Cardiac ventricle fibroblast (primary cell): Measurements from ENCODE around the gene FNDC3A. TPM values are rescaled to one million over a fixed set of nuclear protein-coding genes. Genes with fewer than 3 reads are reported as not detected.

Experiments
- total RNA-seq: library from RNA; depleted of rRNA; stranded (reverse); fragments of >200 nt; gene quantifications from 2 replicates; pipeline ENCODE4 v1.2.3, GENCODE V29; 2015

Gene FNDC3A, protein sequence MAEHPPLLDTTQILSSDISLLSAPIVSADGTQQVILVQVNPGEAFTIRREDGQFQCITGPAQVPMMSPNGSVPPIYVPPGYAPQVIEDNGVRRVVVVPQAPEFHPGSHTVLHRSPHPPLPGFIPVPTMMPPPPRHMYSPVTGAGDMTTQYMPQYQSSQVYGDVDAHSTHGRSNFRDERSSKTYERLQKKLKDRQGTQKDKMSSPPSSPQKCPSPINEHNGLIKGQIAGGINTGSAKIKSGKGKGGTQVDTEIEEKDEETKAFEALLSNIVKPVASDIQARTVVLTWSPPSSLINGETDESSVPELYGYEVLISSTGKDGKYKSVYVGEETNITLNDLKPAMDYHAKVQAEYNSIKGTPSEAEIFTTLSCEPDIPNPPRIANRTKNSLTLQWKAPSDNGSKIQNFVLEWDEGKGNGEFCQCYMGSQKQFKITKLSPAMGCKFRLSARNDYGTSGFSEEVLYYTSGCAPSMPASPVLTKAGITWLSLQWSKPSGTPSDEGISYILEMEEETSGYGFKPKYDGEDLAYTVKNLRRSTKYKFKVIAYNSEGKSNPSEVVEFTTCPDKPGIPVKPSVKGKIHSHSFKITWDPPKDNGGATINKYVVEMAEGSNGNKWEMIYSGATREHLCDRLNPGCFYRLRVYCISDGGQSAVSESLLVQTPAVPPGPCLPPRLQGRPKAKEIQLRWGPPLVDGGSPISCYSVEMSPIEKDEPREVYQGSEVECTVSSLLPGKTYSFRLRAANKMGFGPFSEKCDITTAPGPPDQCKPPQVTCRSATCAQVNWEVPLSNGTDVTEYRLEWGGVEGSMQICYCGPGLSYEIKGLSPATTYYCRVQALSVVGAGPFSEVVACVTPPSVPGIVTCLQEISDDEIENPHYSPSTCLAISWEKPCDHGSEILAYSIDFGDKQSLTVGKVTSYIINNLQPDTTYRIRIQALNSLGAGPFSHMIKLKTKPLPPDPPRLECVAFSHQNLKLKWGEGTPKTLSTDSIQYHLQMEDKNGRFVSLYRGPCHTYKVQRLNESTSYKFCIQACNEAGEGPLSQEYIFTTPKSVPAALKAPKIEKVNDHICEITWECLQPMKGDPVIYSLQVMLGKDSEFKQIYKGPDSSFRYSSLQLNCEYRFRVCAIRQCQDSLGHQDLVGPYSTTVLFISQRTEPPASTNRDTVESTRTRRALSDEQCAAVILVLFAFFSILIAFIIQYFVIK
- 38.4 and 39.1 TPM in 2 replicates for total RNA-seq

DNA sequence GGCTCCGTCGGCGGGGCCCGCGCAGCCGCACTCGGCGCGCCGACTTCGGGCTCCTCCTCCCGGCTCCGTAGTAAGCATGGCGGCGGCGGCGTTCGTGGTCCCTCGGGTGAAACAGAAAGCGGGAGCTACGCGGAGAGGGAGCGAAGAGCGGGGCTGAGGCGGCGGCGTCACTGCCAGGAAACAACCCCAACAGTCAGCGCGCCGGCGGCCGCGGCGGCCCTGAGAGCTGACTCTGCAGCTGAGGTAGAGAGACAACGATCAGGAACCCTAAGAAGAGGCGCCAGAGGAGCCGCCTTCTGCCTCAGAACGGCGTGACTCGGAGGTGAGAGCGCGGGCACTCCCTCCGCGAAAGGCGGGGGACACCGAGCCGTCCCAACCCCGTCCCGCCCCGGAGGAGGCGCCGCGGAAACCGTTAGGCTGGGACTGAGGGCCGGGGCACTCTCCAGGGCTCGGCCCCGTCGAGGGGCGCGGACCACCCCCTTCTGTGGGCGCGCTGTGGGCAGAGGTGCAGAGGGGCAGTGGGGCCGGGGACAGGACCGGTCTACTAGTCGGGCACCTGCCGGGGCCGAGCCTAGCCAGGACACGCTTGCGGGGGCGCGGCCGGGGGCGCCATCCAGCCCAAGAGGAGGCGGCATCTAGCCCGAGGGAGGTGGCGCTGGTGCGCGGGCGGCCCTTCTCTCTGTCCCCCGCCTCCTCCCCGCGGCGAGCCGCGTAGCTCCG is at the start of gene FNDC3A:
Gene FNDC3A, plus strand, starts transcription at position 57 of the 720 bp plus-strand sequence. CDS start 30,279 bp downstream, outside the sequence.

DNA sequence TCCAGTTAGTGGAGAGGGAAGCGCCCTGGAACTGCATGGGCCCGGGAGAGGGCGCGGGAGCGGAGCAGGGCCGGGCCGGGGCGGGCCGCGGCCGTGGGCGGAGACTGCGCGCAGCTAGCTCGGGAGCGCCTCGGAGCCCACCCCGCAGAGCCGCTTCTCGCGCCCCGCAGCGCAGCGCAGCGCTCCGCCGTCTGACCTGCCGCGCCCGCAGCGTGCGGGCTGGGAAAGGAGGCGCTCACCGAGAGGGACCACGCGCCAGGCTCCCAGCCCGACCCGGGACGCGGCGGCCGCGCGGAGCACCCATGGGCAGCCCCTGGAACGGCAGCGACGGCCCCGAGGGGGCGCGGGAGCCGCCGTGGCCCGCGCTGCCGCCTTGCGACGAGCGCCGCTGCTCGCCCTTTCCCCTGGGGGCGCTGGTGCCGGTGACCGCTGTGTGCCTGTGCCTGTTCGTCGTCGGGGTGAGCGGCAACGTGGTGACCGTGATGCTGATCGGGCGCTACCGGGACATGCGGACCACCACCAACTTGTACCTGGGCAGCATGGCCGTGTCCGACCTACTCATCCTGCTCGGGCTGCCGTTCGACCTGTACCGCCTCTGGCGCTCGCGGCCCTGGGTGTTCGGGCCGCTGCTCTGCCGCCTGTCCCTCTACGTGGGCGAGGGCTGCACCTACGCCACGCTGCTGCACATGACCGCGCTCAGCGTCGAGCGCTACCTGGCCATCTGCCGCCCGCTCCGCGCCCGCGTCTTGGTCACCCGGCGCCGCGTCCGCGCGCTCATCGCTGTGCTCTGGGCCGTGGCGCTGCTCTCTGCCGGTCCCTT is 244.5 kb downstream of the FNDC3A start, which contains the start of gene MLNR:
Gene MLNR, plus strand, starts transcription at position 303 of the 820 bp plus-strand sequence. Its CDS starts 0 bp downstream, at position 303.

DNA sequence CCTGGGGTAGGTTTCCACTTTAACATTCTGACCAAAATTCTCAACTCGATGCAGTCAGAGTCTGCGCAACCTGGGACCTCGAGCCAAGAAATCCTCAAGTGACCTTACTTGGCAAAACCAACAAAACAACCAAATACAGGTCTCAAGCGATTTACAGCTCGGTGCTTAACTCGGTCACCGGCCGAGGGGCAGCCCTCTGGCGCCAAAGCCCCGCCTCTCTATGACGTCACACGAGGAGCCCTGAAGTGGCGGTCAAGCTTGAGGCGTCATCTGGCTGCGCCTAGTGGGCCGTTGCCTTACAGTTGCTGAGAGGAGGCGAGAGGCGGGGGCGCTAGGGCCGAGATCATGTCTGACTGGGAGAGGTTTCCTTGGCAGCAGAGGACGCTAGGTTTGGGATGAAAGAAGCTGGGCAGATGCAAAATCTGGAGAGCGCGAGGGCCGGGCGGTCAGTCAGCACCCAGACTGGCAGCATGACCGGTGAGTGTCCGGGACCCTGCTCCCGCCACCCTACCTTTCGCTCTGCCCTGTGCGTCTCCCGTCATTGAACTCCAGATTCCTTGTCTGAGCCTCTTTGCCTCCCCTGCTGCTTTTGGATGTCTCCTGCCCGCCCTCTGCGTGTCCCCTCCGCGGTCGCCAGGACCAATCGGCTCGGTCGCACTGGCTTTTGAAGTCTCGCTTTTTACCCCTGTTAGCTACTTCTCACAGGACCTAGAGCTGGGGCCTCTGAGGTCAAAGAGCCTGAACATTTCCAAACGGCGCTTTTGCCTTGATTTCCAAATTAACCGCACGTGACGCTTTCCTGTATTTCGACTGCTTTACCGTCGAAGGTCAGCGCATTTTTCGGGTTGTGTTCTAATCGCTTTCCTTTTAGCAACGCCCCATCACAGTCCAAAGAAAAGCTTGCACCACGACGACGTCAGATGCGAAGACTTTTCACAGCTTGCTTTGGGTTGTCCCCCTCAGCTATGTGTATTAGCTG is 272.2 kb downstream of the FNDC3A start, which contains the start of gene CDADC1:
Gene CDADC1, plus strand, starts transcription at position 283 of the 979 bp plus-strand sequence. Its CDS starts 113 bp downstream, at position 396.

Other genes with a start within 250 kb of the FNDC3A start
- gene MLNR, start 244.4 kb downstream of the FNDC3A start, total RNA-seq, result not detected in 2 replicates